ENCODE results near the gene MYT1.

- TF ChIP-seq TAF1 (IDR thresholded peaks at IDR 0.05; ENCODE audit: low read depth, low read length) (no peak), SPI1 (IDR thresholded peaks at IDR 0.05; ENCODE audit: low read depth, low read length) (no peak), POLR2A (IDR thresholded peaks at IDR 0.05; ENCODE audit: low read depth, low read length) (no peak)
These were observed 18.1 kb downstream of the MYT1 start for GRCh38 chr20:64182146-64182865.
